ENCODE measurements around the gene ACY1. TPM values are rescaled to one million over a fixed set of nuclear protein-coding genes. Genes with fewer than 3 reads are reported as not detected.

The ACY1 gene
- total RNA-seq, 2 experiments from 2014 or later = 61.8 to 64.5 TPM

DNA sequence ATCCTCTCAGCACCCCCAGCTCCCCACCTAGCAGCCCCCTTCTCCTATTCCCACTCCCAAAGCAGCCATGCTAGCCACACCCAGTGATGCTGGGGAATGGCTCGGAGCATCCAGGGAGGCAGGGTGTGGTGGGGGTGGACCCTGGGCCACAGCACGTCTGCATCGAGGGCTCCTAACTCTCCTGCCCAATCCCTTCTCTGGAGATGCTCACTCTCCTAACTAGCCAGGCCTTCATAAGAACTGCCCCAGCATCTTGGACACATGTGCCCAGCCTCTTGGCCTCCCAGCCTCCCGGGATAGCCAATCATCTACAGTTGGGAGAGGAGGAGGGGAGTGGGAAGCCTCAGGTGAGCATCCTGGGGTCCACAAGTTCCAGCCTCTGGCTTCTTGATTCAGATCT is 18.8 kb upstream of the ACY1 start:
- H3K9me3 Mint-ChIP-seq = no peaks in the 10 kb centered on the region
- POLR2A ChIA-PET = interaction anchor here (1.2 to 2.0 kb wide), 4 partner anchors 9 to 31 kb away, joined by 3 to 6 read pairs (median 4); partner anchors contain the start of genes ABHD14B and GPR62
- no peak overlapping the region for H3K4me3 Mint-ChIP-seq
- CTCF ChIA-PET = interaction anchor here (1.1 to 2.7 kb wide), 3 partner anchors 9 to 165 kb away, joined by 3 to 12 read pairs (median 6); partner anchors contain the start of genes ABHD14B and PARP3
- H3K4me1 Mint-ChIP-seq (ENCODE audit: low read depth) = peaks cover 9% of the 10 kb centered on the region
- DNase-seq = no peak
- ATAC-seq = no peak
- no peaks in the 10 kb centered on the region for H3K36me3 Mint-ChIP-seq (ENCODE audit: low read depth)
- no peak overlapping the region for H3K27ac Mint-ChIP-seq
- TF ChIP-seq, protein P1, sequence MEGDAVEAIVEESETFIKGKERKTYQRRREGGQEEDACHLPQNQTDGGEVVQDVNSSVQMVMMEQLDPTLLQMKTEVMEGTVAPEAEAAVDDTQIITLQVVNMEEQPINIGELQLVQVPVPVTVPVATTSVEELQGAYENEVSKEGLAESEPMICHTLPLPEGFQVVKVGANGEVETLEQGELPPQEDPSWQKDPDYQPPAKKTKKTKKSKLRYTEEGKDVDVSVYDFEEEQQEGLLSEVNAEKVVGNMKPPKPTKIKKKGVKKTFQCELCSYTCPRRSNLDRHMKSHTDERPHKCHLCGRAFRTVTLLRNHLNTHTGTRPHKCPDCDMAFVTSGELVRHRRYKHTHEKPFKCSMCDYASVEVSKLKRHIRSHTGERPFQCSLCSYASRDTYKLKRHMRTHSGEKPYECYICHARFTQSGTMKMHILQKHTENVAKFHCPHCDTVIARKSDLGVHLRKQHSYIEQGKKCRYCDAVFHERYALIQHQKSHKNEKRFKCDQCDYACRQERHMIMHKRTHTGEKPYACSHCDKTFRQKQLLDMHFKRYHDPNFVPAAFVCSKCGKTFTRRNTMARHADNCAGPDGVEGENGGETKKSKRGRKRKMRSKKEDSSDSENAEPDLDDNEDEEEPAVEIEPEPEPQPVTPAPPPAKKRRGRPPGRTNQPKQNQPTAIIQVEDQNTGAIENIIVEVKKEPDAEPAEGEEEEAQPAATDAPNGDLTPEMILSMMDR (IDR thresholded peaks at IDR 0.05) = no peak
- intact Hi-C loops (cut with micrococcal nuclease) = no loop called here
- no peaks in the 10 kb centered on the region for H3K27me3 Mint-ChIP-seq

DNA sequence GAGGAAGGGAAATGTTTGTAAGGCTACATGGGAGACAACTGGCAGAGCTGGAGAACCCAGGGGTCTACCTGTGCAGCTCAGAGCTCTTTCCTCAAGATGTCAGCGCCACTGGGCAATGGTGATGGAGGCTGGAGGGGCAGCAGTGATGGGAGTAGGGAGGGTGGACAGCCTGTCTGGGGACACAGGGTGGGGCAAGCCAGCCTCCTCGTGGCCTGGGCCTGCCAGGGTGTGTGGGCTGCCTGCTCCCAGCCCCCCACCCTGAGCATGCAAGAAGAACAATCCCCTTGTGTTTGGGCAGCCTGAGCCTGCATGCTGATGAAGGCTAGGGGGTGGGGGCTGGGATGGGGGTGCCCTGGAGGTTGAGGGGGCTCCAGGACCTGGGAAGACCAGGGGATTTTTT is 17.3 kb upstream of the ACY1 start:
- ATAC-seq (no peak), DNase-seq (no peak)
- H3K4me1 Mint-ChIP-seq (ENCODE audit: low read depth) = peaks cover 9% of the 10 kb centered on the region
- H3K9me3 Mint-ChIP-seq = no peaks in the 10 kb centered on the region
- H3K4me3 Mint-ChIP-seq = peak overlapping the region; percentile 24
- no peaks in the 10 kb centered on the region for H3K36me3 Mint-ChIP-seq (ENCODE audit: low read depth)
- no peak overlapping the region for H3K27ac Mint-ChIP-seq
- intact Hi-C loops (cut with micrococcal nuclease) = no loop called here
- TF ChIP-seq, protein P1 (IDR thresholded peaks at IDR 0.05) = no peak
- no peaks in the 10 kb centered on the region for H3K27me3 Mint-ChIP-seq
- ChIA-PET CTCF (interaction anchor here (1.0 to 3.3 kb wide), 5 partner anchors 8 to 25 kb away, joined by 4 to 14 read pairs (median 6); partner anchors contain the start of genes ABHD14B, PARP3 and RRP9), POLR2A (interaction anchor here (1.0 to 2.0 kb wide), 5 partner anchors 10 to 29 kb away, joined by 3 to 6 read pairs (median 4); partner anchors contain the start of genes GPR62, PARP3 and RRP9)

DNA sequence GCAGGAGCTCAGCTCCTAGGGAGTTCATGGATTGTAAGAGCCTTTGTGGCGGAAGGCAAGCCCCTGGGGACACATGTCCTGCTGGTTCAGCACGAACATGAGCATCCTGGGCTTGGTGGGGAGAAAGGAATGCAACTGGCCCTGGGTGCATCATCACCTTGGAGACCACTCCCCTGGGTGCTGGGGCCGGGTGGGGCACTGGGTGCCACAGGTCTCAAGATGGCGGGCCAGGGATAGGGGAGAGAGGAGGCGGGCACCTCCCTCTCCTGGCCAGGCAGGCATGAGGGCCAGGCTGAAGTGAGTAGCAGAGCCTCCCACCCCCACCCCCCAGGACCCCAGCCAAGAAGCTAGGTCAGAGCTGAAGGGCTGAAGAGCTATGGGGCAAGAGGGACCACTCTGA is 16.8 kb upstream of the ACY1 start:
- ChIA-PET POLR2A (interaction anchor here (2.0 kb wide), 1 partner anchor 11 kb away, joined by 6 read pairs; the partner anchor contains the start of gene GPR62), CTCF (interaction anchor here (1.4 to 3.3 kb wide), 2 partner anchors 9 to 24 kb away, joined by 5 to 14 read pairs; partner anchors contain the start of genes PARP3 and RRP9)
- H3K4me1 Mint-ChIP-seq (ENCODE audit: low read depth) = peaks cover 11% of the 10 kb centered on the region

DNA sequence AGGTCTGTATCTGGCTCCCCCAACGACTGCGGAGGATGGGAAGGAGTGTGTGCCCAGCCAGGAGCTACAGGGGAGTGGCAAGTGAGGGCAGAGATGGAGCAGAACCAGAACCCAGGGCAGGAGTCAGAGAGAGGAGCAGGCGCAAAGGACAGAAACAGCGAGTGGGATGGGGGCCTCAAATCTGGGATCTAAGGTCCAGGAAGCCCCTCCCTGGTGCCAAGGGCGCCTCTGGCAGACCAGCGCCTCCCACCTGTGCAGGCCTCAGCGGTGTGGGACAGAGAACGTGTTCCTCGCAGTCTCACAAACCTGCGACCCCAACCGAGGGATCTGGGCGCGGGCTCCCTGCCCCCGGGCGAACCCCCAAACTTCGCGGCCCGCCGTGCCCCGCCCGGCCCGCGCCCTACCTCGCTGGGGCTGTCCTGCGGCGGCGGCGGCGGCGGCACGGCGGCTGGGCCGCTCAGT is 16.4 kb upstream of the ACY1 start:
- ChIA-PET POLR2A (no interaction called here), CTCF (interaction anchor here (1.4 to 3.3 kb wide), 3 partner anchors 9 to 25 kb away, joined by 5 to 14 read pairs (median 6); partner anchors contain the start of genes PARP3 and RRP9)
- H3K4me3 Mint-ChIP-seq = peak overlapping the region; percentile 69
- TF ChIP-seq, protein P1 (IDR thresholded peaks at IDR 0.05) = no peak
- intact Hi-C loops (cut with micrococcal nuclease) = no loop called here
- peaks cover 14% of the 10 kb centered on the region for H3K4me1 Mint-ChIP-seq (ENCODE audit: low read depth)
- H3K27ac Mint-ChIP-seq = peak overlapping the region; percentile 11
- no peaks in the 10 kb centered on the region for H3K9me3 Mint-ChIP-seq
- DNase-seq (no peak), ATAC-seq (peak; percentile 65)
- no peaks in the 10 kb centered on the region for H3K36me3 Mint-ChIP-seq (ENCODE audit: low read depth)
- H3K27me3 Mint-ChIP-seq = no peaks in the 10 kb centered on the region

More for the DNA sequence above, 16.8 kb upstream of the ACY1 start:
- intact Hi-C loops (cut with micrococcal nuclease) = no loop called here
- no peak for ATAC-seq
- DNase-seq = no peak
- peak overlapping the region; percentile 11 for H3K27ac Mint-ChIP-seq
- H3K27me3 Mint-ChIP-seq = no peaks in the 10 kb centered on the region
- TF ChIP-seq, protein P1 (IDR thresholded peaks at IDR 0.05) = no peak
- peak overlapping the region; percentile 69 for H3K4me3 Mint-ChIP-seq
- no peaks in the 10 kb centered on the region for H3K9me3 Mint-ChIP-seq
- no peaks in the 10 kb centered on the region for H3K36me3 Mint-ChIP-seq (ENCODE audit: low read depth)

Measured in activated CD8-positive, alpha-beta T cell treated with anti-CD3 and anti-CD28 coated beads for 36 hours (primary cell).